Mesendoderm (in vitro differentiated cells): ENCODE measurements around the gene AQP2.
A peak's percentile ranks its signal among the peaks of the same experiment; 100 is the strongest.

Experiments
- DNase-seq: peaks from one replicate; pipeline ENCODE4 v3.0.0; 2013
- H2AK5ac ChIP-seq: 2 replicates; pipeline ENCODE4 v1.6.1; 2013; ENCODE audit warnings: low read length, inconsistent platforms
- H2BK120ac ChIP-seq: 2 replicates; pipeline ENCODE4 v1.6.1; 2013; ENCODE audit warnings: low read depth, mild to moderate bottlenecking, low read length, moderate library complexity, mixed read lengths
- H2BK15ac ChIP-seq: replicated peaks from 2 replicates; pipeline ENCODE4 v1.6.1; 2013; ENCODE audit warnings: low read depth, mild to moderate bottlenecking, moderate library complexity
- H2BK5ac ChIP-seq: 2 replicates; pipeline ENCODE4 v1.6.1; 2013; ENCODE audit warnings: low read length, inconsistent platforms
- H3K18ac ChIP-seq: 2 replicates; pipeline ENCODE4 v1.6.1; 2013; ENCODE audit warnings: mild to moderate bottlenecking, low read length, mixed read lengths
- H3K23ac ChIP-seq: one replicate; pipeline ENCODE4 v1.6.1; 2013; ENCODE audit warnings: low read length
- H3K27ac ChIP-seq: 2 replicates; pipeline ENCODE4 v1.5.1; 2013; ENCODE audit warnings: low read depth, mild to moderate bottlenecking, inconsistent platforms, low read length, moderate library complexity
- H3K27me3 ChIP-seq: 2 replicates; pipeline ENCODE4 v1.6.1; 2013; ENCODE audit warnings: low read length, control low read depth, mild to moderate bottlenecking, inconsistent platforms; ENCODE audit not compliant: insufficient read depth, poor library complexity
- H3K36me3 ChIP-seq: 2 replicates; pipeline ENCODE4 v1.6.1; 2013; ENCODE audit warnings: low read length, inconsistent platforms; ENCODE audit not compliant: control insufficient read depth, insufficient read depth
- H3K4ac ChIP-seq: one replicate; pipeline ENCODE4 v1.6.1; 2013; ENCODE audit warnings: low read depth, mild to moderate bottlenecking, low read length, moderate library complexity
- H3K4me1 ChIP-seq: 2 replicates; pipeline ENCODE4 v1.6.1; 2013; ENCODE audit warnings: low read depth, low read length, inconsistent platforms; ENCODE audit not compliant: control insufficient read depth
- H3K4me2 ChIP-seq: 2 replicates; pipeline ENCODE4 v1.6.1; 2013; ENCODE audit warnings: low read length
- H3K4me3 ChIP-seq: 2 replicates; pipeline ENCODE4 v1.5.1; 2013; ENCODE audit warnings: mild to moderate bottlenecking, low read length
- H3K56ac ChIP-seq: one replicate; pipeline ENCODE4 v1.6.1; 2013; ENCODE audit warnings: low read length
- H3K79me1 ChIP-seq: 2 replicates; pipeline ENCODE4 v1.6.1; 2013; ENCODE audit warnings: low read length, inconsistent platforms
- H3K79me2 ChIP-seq: 2 replicates; pipeline ENCODE4 v1.6.1; 2013; ENCODE audit warnings: mild to moderate bottlenecking, low read length; ENCODE audit not compliant: control insufficient read depth, insufficient read depth
- H3K9ac ChIP-seq: 2 replicates; pipeline ENCODE4 v1.6.1; 2013; ENCODE audit warnings: low read length, inconsistent platforms
- H4K5ac ChIP-seq: one replicate; pipeline ENCODE4 v1.6.1; 2013; ENCODE audit warnings: low read length
- H4K8ac ChIP-seq: one replicate; pipeline ENCODE4 v1.6.1; 2013; ENCODE audit warnings: low read depth, mild to moderate bottlenecking, control low read depth, low read length, moderate library complexity
- WGBS: extraction: QIAGEN DNeasy Blood & Tissue Kit; methylation state at CpG from one replicate; pipeline ENCODE4 v1.1.7; 2013; ENCODE audit warnings: low lambda C conversion rate, missing lambda C conversion rate; ENCODE audit not compliant: insufficient coverage; ENCODE audit errors: extremely low coverage; 5-methylcytosine and 5-hydroxymethylcytosine counted together

The AQP2 gene

GRCh38 chr12:49972129-49972528 lies 21.6 kb downstream of the AQP2 start:
- H3K56ac ChIP-seq, result no peak overlapping the region
- H2BK120ac ChIP-seq, result no peak overlapping the region
- H2BK15ac ChIP-seq, result no peak overlapping the region
- H3K4ac ChIP-seq, result no peak overlapping the region
- H3K18ac ChIP-seq, result no peak overlapping the region
- no peak overlapping the region for H3K9ac ChIP-seq
- DNase-seq, result no peak
- no peak overlapping the region for H3K4me2 ChIP-seq
- H3K23ac ChIP-seq, result no peak overlapping the region
- H4K8ac ChIP-seq, result no peak overlapping the region
- no peaks in the 10 kb centered on the region for H3K79me1 ChIP-seq
- no peak overlapping the region for H3K27ac ChIP-seq
- no peaks in the 10 kb centered on the region for H3K27me3 ChIP-seq
- H3K79me2 ChIP-seq, result no peaks in the 10 kb centered on the region
- WGBS, result no CpG with 5 or more reads among the region's 9 CpGs
- no peak overlapping the region for H3K4me3 ChIP-seq
- no peak overlapping the region for H2BK5ac ChIP-seq
- no peak overlapping the region for H2AK5ac ChIP-seq
- no peak overlapping the region for H4K5ac ChIP-seq
- peaks cover 3% of the 10 kb centered on the region for H3K4me1 ChIP-seq
- no peaks in the 10 kb centered on the region for H3K36me3 ChIP-seq

DNA sequence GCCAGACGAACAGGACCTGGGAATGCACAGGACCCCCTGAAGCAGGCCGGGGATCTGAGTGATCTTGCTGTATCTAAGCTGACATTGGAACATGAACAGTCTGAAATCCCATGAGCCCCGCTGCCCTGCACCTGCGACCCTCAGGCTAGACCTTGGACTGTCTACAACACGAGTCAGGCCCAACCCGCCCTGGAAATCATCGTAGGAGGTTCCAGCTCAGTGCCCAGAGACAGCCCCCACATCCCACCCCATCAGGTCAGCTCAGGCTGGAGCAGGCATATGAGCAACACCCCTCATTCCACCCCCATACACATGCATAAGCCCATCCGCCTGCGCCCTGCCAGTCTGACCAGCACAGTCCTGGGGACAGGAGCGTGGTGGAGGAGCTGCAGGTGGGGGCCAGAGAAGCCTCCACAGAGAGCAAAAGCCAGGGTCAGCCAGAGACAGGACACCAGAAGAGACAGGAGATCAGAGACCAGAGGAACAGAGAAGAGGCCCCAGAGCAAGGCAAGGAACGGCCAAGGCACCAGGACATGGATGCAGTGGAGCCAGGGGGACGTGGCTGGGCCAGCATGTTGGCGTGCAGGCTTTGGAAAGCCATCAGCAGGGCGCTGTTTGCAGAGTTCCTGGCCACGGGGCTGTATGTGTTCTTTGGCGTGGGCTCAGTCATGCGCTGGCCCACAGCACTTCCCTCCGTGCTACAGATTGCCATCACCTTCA lies 22.3 kb downstream of the AQP2 start, which contains the start of gene AQP6:
Gene AQP6 (plus strand): TSS at position 307 of the 720 bp plus-strand sequence. CDS start 227 bp downstream, at position 534.
- no peak within 1 kb of the TSS for H3K4ac ChIP-seq

GRCh38 chr12:49973361-49973830 lies 22.9 kb downstream of the AQP2 start:
- H3K27ac ChIP-seq, result no peak overlapping the region
- no peak overlapping the region for H3K4ac ChIP-seq
- no peak for DNase-seq
- no peaks in the 10 kb centered on the region for H3K36me3 ChIP-seq
- H2BK15ac ChIP-seq, result no peak overlapping the region
- H3K9ac ChIP-seq, result no peak overlapping the region
- no peak overlapping the region for H3K56ac ChIP-seq
- peaks cover 3% of the 10 kb centered on the region for H3K4me1 ChIP-seq
- no CpG with 5 or more reads among the region's 19 CpGs for WGBS
- no peak overlapping the region for H2BK5ac ChIP-seq
- no peak overlapping the region for H3K4me3 ChIP-seq
- H2BK120ac ChIP-seq, result no peak overlapping the region
- no peaks in the 10 kb centered on the region for H3K27me3 ChIP-seq
- no peak overlapping the region for H4K8ac ChIP-seq
- no peaks in the 10 kb centered on the region for H3K79me2 ChIP-seq
- no peak overlapping the region for H3K23ac ChIP-seq
- H3K79me1 ChIP-seq, result no peaks in the 10 kb centered on the region
- H3K4me2 ChIP-seq, result no peak overlapping the region
- no peak overlapping the region for H3K18ac ChIP-seq
- no peak overlapping the region for H2AK5ac ChIP-seq
- no peak overlapping the region for H4K5ac ChIP-seq

More for the DNA sequence above, 22.3 kb downstream of the AQP2 start, which contains the start of gene AQP6:
- Histone ChIP-seq H3K79me1 (no peaks in the 10 kb centered on the region), H4K8ac (no peak within 1 kb of the TSS), H3K56ac (no peak within 1 kb of the TSS), H3K23ac (no peak within 1 kb of the TSS), H2AK5ac (no peak within 1 kb of the TSS), H2BK15ac (no peak within 1 kb of the TSS), H3K36me3 (no peaks in the 10 kb centered on the region), H3K18ac (no peak within 1 kb of the TSS), H3K4me2 (no peak within 1 kb of the TSS), H2BK5ac (no peak within 1 kb of the TSS), H3K79me2 (no peaks in the 10 kb centered on the region), H2BK120ac (no peak within 1 kb of the TSS), H3K27me3 (no peaks in the 10 kb centered on the region), H4K5ac (no peak within 1 kb of the TSS), H3K9ac (no peak within 1 kb of the TSS), H3K4me3 (no peak within 1 kb of the TSS), H3K4me1 (peaks cover 3% of the 10 kb centered on the region), H3K27ac (no peak within 1 kb of the TSS)
- no peak for DNase-seq
- no CpG with 5 or more reads among the region's 18 CpGs for WGBS

DNA sequence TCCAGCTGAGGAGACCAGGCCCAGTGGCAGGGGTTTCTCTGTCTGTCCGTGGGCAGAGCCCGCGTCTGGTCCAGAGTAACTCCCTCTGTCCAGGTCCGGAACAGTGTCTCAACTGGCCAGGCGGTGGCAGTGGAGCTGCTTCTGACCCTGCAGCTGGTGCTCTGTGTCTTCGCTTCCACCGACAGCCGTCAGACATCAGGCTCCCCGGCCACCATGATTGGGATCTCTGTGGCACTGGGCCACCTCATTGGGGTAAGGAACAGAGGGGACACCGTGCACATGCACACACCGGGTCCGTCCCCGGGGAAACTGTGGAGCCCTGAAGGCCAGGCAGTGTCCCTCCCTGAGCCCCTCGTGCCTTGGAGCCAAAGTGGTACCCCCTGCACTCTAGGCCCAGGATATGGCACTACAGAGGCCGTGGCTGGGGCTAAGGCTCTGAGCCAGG lies 23.7 kb downstream of the AQP2 start:
- no peak overlapping the region for H2BK5ac ChIP-seq
- no peaks in the 10 kb centered on the region for H3K79me1 ChIP-seq
- no peak overlapping the region for H3K4me2 ChIP-seq
- H3K4ac ChIP-seq, result no peak overlapping the region
- H3K36me3 ChIP-seq, result no peaks in the 10 kb centered on the region
- H3K4me1 ChIP-seq, result peaks cover 3% of the 10 kb centered on the region
- no peaks in the 10 kb centered on the region for H3K79me2 ChIP-seq
- H3K4me3 ChIP-seq, result no peak overlapping the region
- no peak overlapping the region for H3K56ac ChIP-seq
- H2AK5ac ChIP-seq, result no peak overlapping the region
- H2BK15ac ChIP-seq, result no peak overlapping the region
- H3K27ac ChIP-seq, result no peak overlapping the region
- H3K27me3 ChIP-seq, result no peaks in the 10 kb centered on the region
- no peak overlapping the region for H3K23ac ChIP-seq
- H3K9ac ChIP-seq, result no peak overlapping the region
- no peak overlapping the region for H2BK120ac ChIP-seq
- no CpG with 5 or more reads among the region's 15 CpGs for WGBS
- no peak overlapping the region for H4K8ac ChIP-seq
- H4K5ac ChIP-seq, result no peak overlapping the region
- no peak overlapping the region for H3K18ac ChIP-seq
- DNase-seq, result peak; percentile 54

GRCh38 chr12:49974677-49975317 lies 24.3 kb downstream of the AQP2 start:
- Histone ChIP-seq H3K27me3 (no peaks in the 10 kb centered on the region), H3K18ac (no peak overlapping the region), H2BK120ac (no peak overlapping the region), H3K79me2 (no peaks in the 10 kb centered on the region), H3K27ac (no peak overlapping the region), H3K4me1 (peaks cover 3% of the 10 kb centered on the region), H3K4ac (no peak overlapping the region), H4K5ac (no peak overlapping the region), H3K56ac (no peak overlapping the region), H3K36me3 (no peaks in the 10 kb centered on the region), H3K79me1 (no peaks in the 10 kb centered on the region), H2BK5ac (no peak overlapping the region), H2AK5ac (no peak overlapping the region), H3K23ac (no peak overlapping the region), H3K4me2 (no peak overlapping the region), H4K8ac (no peak overlapping the region), H3K4me3 (no peak overlapping the region), H3K9ac (no peak overlapping the region), H2BK15ac (no peak overlapping the region)
- no CpG with 5 or more reads among the region's 8 CpGs for WGBS
- DNase-seq, result no peak
